KG1 (cell line): ENCODE measurements around the gene CORO1C.
A peak's percentile ranks its signal among the peaks of the same experiment; 100 is the strongest.
"Not testable (repeated sequence)": the region's sequence is repeated elsewhere in the genome, so short reads cannot be mapped to it uniquely, and the experiment has no call there.

Experiments used
- DNase-seq: peaks from one replicate; lab custom pipeline; 2025; lab: John Stamatoyannopoulos, UW

The CORO1C gene

DNA sequence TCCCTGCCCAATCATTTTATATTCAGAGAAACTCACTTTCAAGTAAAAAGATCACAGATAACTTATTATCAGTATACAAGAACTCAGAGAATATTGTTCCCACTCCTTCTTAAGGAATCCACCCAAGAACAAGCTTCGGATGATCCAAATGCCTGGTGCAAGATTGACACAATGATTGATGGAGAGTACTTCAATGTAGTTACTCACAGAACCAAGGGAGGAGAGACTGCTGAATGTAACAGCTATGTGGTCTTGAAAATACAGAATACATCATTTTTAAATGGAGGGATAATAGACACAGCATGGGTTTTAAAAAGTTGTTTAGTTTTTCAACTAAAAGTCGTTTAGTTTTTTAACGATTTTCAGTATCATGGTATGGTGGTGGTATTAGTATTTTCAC lies 59.3 kb downstream of the CORO1C start:
- no peak for DNase-seq

GRCh38 chr12:108671110-108671509 lies 60.2 kb downstream of the CORO1C start:
- no peak for DNase-seq

DNA sequence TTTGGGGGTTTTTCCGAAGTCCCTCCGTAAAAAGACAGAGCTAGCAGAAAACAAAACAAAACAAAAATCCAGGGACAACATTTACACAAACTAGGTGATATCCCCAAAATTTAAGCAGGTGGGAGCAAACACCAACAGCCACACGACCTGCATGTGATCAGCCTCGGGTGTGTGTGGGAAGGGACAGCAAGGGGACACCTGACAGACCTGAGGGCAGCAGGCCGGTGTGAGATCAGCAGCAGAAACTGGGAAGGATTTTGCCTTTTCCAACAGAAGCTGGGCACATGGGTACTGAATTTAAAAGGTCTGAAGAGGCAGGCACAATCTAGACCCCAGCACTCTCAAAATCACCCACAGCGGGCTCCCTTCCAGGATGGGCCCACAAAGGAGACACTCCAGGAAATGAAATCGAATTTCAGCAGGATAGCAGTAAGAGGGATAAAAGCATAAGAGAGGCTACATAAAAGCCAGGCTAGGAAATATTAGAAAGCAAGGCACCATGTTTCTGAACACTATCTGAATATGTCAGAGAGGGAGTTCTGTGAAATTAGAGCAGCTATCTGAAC lies 61.2 kb downstream of the CORO1C start:
- no peak for DNase-seq

- no peak for DNase-seq
Measured at GRCh38 chr12:108668542-108668941, 62.8 kb downstream of the CORO1C start.

DNA sequence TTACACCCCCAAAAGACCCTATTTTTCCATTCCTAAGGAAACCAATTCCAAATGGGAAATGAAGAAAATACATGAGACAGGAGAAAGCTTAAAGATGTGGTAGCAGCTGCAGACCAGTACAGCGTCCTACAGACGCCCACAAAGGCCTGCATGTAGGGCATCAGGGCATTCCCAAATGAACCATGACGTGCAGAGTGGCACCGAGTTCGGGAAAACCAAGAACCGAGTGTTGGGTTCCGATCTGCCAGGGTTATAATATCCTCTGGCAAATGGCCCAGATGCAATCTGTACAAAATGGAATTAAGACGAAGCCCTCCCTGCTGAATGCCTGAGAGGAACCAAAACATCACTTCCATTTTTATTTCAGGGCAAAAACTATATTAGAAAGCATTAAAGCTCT lies 63.3 kb downstream of the CORO1C start:
- no peak for DNase-seq

DNA sequence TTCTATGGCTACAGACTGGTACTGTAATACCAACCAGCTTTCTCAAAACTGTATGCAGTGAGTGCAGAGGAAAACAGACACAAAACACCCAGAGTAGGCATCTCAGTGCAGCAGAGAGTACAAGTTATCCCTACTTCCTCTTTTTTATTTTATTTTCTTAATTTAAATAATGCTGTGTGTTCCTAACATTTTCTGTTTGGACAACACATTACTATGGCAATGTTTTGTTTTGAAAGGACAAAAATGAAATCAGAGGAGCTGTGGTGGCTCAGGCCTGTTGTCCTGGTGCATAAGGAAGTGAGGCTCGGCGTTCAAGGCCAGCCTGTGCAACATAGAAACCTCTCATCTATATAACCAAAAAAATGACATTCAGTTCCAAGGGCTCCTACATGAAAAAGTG lies 64.0 kb downstream of the CORO1C start:
- DNase-seq: no peak

DNA sequence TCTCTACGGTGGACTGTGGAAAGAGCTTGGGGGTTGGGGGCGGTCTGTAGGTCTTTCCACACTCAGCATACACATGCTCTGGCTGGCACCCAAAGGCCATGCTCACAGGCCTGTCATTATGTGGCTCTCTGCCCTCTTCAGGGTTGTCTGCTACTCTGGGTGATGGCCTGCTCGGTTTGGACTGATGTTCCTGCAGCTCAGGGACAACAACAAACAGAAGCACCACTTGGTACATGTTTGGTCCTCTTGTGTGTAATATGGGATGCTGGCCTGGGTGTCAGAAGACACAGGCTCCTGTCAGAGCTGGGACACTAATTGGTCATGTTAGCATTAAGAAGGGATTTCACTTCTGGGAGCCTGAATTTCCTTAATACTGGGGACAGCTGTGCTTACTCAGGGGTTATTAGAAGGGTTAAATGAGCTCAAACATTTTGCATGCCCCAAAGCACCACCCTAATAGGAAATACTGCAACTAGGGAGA lies 64.9 kb downstream of the CORO1C start:
- no peak for DNase-seq

- DNase-seq: no peak
Measured at GRCh38 chr12:108665608-108666202, 65.6 kb downstream of the CORO1C start.

GRCh38 chr12:108664338-108665258 lies 66.7 kb downstream of the CORO1C start:
- DNase-seq: peak; percentile 83

GRCh38 chr12:108663324-108664015 lies 67.8 kb downstream of the CORO1C start:
- DNase-seq: no peak

DNA sequence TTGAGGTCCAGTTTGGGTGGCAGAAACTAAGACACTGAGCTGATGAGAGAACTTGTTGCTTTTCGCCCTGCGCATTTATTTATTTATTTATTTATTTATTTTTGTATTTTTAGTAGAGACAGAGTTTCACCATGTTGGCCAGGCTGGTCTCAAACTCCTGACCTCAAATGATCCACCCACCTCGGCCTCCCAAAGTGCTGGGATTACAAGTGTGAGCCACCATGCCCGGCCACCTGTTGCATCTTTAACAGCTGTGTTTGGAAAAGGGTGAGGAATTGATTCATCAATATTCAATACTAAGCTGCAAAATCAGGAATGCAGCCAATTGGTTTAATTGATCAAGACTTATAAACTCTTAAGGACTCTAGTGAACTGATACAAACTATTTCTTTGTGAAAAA lies 73.2 kb downstream of the CORO1C start:
- DNase-seq: not testable (repeated sequence)

- no peak for DNase-seq
Measured at GRCh38 chr12:108657130-108657745, 74.1 kb downstream of the CORO1C start.

GRCh38 chr12:108656247-108656646 lies 75.1 kb downstream of the CORO1C start:
- not testable (repeated sequence) for DNase-seq

DNA sequence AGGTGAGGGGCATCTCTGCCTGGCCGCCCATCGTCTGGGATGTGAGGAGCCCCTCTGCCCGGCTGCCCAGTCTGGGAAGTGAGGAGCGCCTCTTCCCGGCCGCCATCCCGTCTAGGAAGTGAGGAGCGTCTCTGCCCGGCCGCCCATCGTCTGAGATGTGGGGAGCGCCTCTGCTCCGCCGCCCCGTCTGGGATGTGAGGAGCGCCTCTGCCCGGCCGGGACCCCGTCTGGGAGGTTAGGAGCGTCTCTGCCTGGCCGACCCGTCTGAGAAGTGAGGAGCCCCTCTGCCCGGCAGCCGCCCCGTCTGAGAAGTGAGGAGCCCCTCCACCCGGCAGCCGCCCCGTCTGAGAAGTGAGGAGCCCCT lies 75.5 kb downstream of the CORO1C start:
- DNase-seq: not testable (repeated sequence)

GRCh38 chr12:108654622-108655021 lies 76.7 kb downstream of the CORO1C start:
- not testable (repeated sequence) for DNase-seq

GRCh38 chr12:108653922-108654321 lies 77.4 kb downstream of the CORO1C start:
- DNase-seq: no peak

GRCh38 chr12:108653082-108653516 lies 78.2 kb downstream of the CORO1C start:
- DNase-seq: no peak

- DNase-seq: no peak
Measured at GRCh38 chr12:108650083-108650482, 81.2 kb downstream of the CORO1C start.

- DNase-seq: no peak
Measured at GRCh38 chr12:108649669-108650068, 81.6 kb downstream of the CORO1C start.

DNA sequence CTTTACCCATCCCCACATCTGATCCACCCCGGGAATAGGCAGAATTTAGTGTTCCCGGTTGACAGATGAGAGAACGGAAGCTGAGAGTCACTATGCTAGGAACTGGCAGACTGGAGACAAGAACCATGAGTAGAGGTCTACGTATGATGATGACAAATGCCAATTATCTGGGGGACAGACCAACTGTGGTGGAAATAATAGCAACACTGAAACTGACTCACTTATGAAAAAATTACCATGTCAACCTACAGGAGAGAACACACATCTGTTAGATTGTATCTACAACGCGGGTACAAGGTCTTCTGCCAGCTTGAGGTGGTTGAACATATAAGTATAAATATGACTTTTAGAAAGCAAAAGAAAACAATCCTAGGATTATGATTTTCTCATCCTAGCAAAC lies 82.2 kb downstream of the CORO1C start:
- no peak for DNase-seq

- no peak for DNase-seq
Measured at GRCh38 chr12:108648371-108648770, 82.9 kb downstream of the CORO1C start.
